ENCODE measurements around the gene CTSE. TPM values are rescaled to one million over a fixed set of nuclear protein-coding genes. Genes with fewer than 3 reads are reported as not detected.

Gene CTSE
- total and polyA plus RNA-seq, 2 experiments from 2014 or later = not detected

DNA sequence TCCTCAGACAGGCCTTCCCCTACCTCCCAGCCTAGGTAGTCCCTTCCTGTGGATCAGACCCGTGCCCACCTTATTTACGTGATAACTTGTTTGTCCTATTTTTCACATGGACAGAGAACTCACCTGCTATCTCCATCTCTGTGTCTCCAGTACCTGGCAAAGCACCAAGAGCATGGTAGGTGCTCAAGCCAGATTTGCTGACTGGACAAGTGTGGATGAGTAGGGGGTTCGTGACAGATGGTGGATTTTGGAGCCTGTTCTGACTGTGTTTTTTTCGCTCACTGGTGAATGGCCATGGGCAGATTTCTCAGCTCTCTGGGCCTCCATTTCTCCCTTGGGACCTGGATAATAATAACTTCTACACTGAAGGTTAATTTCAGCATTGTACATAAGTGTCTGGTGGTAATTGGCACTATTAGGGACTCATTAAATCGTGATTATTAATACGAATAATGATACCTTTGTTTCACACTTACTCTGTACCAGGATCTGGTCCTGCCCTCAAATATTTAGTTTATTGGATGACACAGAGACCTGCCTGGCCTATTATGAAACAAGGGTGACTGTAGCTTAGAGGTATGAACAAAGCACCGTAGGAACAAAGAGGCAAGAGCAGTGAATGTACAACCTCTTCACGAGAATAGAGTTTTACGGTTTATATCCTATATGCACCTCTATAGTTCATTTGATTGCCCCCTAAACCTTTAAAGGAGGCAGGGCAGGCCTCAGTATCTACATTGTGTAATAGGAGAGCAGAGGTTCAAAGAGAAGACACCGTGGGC, 56.0 kb downstream of the CTSE start:
- ATAC-seq (no peak), DNase-seq (ENCODE audit: low spot score) (no peak)
- Mint-ChIP-seq H3K36me3 (ENCODE audit: low read depth) (no peaks in the 10 kb centered on the region), H3K27me3 (ENCODE audit: insufficient read depth, low read depth, poor library complexity) (peaks cover 9% of the 10 kb centered on the region), H3K9me3 (no peaks in the 10 kb centered on the region), H3K4me3 (no peak overlapping the region), H3K4me1 (peaks cover 9% of the 10 kb centered on the region; the same call in 2 of the 3 replicates), H3K27ac (no peak overlapping the region)
- Histone ChIP-seq H3K27me3 (ENCODE audit: insufficient read depth) (no peaks in the 10 kb centered on the region), H3F3A (replicated peaks; ENCODE audit: low read depth) (no peaks in the 10 kb centered on the region), H2AFZ (no peak overlapping the region), H3K4me1 (ENCODE audit: insufficient read depth) (no peaks in the 10 kb centered on the region), H3K36me3 (ENCODE audit: insufficient read depth) (no peaks in the 10 kb centered on the region), H3K4me2 (no peak overlapping the region), H4K20me1 (replicated peaks; ENCODE audit: insufficient read depth) (no peaks in the 10 kb centered on the region), H3K4me3 (no peak overlapping the region), H3K9me2 (ENCODE audit: insufficient read depth) (no peaks in the 10 kb centered on the region), H3K27ac (ENCODE audit: low read depth) (no peak overlapping the region), H3K79me2 (replicated peaks; ENCODE audit: insufficient read depth) (no peaks in the 10 kb centered on the region)
- no peak for TF ChIP-seq EZH2 (IDR thresholded peaks at IDR 0.05; ENCODE audit: low read depth, unreplicated experiment)
- TF ChIP-seq, protein P1, sequence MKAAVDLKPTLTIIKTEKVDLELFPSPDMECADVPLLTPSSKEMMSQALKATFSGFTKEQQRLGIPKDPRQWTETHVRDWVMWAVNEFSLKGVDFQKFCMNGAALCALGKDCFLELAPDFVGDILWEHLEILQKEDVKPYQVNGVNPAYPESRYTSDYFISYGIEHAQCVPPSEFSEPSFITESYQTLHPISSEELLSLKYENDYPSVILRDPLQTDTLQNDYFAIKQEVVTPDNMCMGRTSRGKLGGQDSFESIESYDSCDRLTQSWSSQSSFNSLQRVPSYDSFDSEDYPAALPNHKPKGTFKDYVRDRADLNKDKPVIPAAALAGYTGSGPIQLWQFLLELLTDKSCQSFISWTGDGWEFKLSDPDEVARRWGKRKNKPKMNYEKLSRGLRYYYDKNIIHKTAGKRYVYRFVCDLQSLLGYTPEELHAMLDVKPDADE (IDR thresholded peaks at IDR 0.05) = no peak
- no peak for TF ChIP-seq CREB1 (CRISPR knock-in tag; IDR thresholded peaks at IDR 0.05; ENCODE audit: low read depth)
- TF ChIP-seq REST (IDR thresholded peaks at IDR 0.05; ENCODE audit: unreplicated experiment) = no peak
- TF ChIP-seq POLR2AphosphoS5 (IDR thresholded peaks at IDR 0.05; ENCODE audit: low read depth) = no peak
- no peak for TF ChIP-seq ZNF114 (CRISPR knock-in tag; IDR thresholded peaks at IDR 0.05)
- TF ChIP-seq JUNB (IDR thresholded peaks at IDR 0.05; ENCODE audit: unreplicated experiment) = no peak
- TF ChIP-seq, protein P2, sequence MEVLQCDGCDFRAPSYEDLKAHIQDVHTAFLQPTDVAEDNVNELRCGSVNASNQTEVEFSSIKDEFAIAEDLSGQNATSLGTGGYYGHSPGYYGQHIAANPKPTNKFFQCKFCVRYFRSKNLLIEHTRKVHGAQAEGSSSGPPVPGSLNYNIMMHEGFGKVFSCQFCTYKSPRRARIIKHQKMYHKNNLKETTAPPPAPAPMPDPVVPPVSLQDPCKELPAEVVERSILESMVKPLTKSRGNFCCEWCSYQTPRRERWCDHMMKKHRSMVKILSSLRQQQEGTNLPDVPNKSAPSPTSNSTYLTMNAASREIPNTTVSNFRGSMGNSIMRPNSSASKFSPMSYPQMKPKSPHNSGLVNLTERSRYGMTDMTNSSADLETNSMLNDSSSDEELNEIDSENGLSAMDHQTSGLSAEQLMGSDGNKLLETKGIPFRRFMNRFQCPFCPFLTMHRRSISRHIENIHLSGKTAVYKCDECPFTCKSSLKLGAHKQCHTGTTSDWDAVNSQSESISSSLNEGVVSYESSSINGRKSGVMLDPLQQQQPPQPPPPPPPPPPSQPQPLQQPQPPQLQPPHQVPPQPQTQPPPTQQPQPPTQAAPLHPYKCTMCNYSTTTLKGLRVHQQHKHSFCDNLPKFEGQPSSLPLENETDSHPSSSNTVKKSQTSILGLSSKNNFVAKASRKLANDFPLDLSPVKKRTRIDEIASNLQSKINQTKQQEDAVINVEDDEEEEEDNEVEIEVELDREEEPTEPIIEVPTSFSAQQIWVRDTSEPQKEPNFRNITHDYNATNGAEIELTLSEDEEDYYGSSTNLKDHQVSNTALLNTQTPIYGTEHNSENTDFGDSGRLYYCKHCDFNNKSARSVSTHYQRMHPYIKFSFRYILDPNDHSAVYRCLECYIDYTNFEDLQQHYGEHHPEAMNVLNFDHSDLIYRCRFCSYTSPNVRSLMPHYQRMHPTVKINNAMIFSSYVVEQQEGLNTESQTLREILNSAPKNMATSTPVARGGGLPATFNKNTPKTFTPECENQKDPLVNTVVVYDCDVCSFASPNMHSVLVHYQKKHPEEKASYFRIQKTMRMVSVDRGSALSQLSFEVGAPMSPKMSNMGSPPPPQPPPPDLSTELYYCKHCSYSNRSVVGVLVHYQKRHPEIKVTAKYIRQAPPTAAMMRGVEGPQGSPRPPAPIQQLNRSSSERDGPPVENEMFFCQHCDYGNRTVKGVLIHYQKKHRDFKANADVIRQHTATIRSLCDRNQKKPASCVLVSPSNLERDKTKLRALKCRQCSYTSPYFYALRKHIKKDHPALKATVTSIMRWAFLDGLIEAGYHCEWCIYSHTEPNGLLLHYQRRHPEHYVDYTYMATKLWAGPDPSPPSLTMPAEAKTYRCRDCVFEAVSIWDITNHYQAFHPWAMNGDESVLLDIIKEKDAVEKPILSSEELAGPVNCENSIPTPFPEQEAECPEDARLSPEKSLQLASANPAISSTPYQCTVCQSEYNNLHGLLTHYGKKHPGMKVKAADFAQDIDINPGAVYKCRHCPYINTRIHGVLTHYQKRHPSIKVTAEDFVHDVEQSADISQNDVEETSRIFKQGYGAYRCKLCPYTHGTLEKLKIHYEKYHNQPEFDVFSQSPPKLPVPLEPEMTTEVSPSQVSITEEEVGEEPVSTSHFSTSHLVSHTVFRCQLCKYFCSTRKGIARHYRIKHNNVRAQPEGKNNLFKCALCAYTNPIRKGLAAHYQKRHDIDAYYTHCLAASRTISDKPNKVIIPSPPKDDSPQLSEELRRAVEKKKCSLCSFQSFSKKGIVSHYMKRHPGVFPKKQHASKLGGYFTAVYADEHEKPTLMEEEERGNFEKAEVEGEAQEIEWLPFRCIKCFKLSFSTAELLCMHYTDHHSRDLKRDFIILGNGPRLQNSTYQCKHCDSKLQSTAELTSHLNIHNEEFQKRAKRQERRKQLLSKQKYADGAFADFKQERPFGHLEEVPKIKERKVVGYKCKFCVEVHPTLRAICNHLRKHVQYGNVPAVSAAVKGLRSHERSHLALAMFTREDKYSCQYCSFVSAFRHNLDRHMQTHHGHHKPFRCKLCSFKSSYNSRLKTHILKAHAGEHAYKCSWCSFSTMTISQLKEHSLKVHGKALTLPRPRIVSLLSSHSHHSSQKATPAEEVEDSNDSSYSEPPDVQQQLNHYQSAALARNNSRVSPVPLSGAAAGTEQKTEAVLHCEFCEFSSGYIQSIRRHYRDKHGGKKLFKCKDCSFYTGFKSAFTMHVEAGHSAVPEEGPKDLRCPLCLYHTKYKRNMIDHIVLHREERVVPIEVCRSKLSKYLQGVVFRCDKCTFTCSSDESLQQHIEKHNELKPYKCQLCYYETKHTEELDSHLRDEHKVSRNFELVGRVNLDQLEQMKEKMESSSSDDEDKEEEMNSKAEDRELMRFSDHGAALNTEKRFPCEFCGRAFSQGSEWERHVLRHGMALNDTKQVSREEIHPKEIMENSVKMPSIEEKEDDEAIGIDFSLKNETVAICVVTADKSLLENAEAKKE (CRISPR knock-in tag; IDR thresholded peaks at IDR 0.05) = no peak
- TF ChIP-seq CTCF (conservative IDR thresholded peaks at IDR 0.05; ENCODE audit: low read depth in 2 of 2) = no peak
- TF ChIP-seq ZNF331 (CRISPR knock-in tag; IDR thresholded peaks at IDR 0.05; ENCODE audit: low read depth) = no peak
- no peak for TF ChIP-seq NANOG (IDR thresholded peaks at IDR 0.05; ENCODE audit: borderline replicate concordance)
